T-helper 22 cell (primary cell): Measurements from ENCODE around the gene ZSCAN31.

ENCODE experiments used
- DNase-seq: peaks from one replicate; pipeline ENCODE4 v3.0.0-alpha.2; 2020; ENCODE audit warnings: low read depth

Gene ZSCAN31

DNA sequence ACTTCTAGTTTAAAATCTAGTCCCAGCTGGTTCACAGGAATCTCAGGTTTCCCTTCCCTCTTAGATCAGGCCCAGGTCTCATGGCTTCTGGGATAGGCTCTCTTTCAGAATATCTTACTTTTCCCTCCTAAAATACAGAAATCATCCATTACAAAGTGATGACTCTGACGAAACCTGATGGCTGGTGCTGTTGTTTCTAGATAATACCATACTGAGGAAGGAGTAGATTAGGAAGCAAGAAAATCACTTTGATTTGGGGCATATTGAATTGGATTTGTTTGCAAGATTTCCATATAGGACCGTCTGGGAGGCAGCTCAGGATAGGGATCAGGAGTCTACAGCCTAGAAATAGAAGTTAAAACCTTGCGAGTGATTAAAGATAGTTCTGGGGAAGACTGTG is 17.4 kb upstream of the ZSCAN31 start:
- DNase-seq, result no peak

DNA sequence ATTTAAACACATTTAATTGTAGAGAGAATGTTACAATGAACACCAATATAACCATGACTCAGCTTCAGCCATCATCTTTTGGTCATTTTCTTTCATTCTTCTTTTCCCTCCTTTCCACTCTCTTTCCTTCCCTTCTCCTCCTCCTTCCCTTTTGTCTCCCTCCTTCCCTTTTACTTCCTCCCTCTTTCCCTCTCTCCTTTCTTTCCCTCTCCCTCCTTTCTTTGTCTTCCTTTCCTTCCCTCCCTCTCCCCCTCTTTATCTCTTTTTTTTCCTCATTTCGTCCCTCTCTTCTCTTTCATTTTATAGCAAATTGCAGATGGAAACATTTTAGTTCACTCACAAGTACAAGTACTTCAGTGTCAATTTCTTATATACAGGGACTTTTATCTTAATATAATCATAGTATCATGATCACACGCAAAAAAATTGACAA is 15.6 kb upstream of the ZSCAN31 start:
- no peak for DNase-seq

DNA sequence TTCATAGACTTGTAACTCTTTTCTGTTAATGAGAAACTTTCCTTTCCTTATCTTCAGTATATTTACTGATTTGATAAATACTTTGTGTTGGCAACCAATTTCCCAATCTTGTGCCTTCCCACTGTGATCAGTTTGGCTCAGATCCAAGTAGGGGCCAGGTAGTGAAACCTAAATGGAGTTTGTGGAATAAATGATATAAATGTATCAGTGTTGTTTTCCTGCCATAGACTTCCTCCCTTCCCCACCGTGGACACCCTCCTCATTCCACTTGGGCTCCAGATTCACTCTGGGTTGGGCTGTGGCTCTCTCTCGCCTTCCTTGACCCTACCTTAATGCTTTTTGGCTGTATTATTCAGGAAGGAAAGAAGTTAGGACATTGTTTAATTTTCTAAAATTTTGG is 15.1 kb upstream of the ZSCAN31 start:
- DNase-seq, result no peak

DNA sequence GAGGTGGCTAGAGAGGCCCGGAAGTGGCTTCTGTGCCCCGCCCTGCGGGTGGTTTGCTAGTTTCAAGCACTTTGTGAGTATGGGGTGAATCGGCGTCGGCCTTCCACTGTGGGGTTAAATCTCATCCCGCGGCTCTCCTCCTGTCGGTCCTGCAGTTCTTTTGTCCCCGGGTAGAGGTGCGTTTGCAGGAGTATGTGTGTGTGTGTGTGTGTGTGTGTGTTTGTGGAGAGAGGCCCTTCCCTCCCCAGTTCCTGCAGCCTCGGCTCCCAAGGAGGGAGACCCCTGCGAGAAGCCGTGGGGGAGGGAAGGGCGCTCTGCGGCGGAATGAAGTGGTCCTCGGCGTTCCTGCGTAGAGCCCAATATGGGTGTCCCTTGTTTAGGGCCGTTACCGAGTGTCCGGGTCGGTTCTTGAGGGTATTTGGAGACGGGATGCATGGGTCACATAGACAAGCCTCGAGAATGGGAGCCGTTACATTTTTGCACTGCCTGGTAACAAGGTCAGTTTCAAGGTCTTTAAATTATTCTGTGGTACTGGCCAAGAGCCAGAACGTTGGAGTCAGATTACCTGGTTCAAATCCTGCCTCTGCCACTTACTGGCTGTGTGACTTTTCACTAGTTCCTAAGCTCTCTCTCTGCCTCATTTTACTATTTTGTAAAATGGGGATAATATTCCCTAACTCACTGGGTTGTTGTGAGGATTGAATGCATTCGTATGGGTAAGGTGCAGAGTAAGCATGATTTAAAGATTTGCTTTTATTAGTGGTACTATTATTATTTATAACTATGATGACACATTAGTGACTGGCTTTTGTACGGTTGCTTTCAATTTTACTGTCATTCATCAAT is 14.2 kb upstream of the ZSCAN31 start, which contains the start of gene ZKSCAN3:
Gene ZKSCAN3, plus strand, starts transcription at position 56 of the 846 bp plus-strand sequence. CDS start 9,640 bp downstream, outside the sequence.
- peak; percentile 60 for DNase-seq

DNA sequence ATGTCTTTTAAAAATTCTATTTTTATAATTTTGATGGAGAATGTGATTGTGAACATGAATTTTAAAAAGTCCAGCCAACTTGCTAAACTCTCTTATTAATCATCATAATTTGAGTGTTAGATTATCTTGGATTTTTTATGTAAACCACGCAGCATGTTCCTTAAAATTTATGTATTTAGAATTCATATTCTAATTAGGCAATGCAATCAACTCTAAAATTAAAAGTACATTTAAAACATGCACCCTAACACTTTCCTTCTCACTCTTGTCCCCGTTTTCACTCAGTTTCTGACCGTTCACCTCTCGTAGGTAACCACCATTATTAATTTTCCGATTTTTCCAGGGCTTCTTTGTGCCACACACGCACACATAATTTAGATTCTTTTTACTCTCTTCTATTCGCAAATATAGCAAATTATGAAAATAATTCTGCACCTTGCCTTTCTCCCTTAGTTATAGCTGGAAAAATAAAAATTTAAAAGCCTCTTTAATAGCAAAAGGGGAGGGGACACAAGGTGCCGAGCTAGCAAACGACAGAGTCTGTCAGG is 13.5 kb upstream of the ZSCAN31 start:
- DNase-seq, result no peak

DNA sequence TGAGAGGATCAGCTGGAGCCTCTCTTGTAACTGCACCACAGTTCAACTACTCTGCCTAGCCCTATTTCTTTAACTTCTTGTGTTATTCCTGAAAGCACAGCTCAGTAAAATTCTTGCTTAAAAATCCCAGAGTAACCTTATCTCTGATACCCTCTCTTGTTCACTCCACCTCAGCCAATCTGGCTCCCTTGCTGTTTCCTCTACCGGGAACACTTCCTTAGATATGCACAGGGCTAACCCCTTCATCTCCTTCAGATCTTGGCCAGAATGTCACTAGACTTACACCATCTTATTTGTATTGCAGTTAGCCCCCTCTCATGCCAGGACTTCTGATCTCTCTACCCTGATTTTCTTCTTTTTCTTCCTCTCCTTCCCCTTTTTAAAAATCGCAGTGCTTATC is 11.2 kb upstream of the ZSCAN31 start:
- DNase-seq, result no peak

DNA sequence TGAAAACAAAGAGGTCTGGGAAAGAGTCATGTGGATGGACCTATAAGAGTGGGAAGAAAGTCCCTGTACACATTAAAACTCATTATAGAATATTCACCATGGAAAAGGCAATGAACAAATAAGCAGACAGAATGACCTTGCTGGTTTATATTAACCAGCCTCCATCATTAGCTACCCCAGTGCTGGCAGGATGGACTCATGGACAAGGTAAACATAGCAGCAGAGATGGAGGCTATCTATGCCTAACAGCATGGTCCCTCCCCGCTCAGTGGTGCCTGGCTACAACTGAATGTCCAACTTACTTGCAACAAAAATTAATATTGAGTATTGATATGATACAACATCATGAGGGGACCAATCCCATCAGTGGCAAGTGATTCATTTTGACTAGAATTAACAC is 9.3 kb upstream of the ZSCAN31 start:
- no peak for DNase-seq

DNA sequence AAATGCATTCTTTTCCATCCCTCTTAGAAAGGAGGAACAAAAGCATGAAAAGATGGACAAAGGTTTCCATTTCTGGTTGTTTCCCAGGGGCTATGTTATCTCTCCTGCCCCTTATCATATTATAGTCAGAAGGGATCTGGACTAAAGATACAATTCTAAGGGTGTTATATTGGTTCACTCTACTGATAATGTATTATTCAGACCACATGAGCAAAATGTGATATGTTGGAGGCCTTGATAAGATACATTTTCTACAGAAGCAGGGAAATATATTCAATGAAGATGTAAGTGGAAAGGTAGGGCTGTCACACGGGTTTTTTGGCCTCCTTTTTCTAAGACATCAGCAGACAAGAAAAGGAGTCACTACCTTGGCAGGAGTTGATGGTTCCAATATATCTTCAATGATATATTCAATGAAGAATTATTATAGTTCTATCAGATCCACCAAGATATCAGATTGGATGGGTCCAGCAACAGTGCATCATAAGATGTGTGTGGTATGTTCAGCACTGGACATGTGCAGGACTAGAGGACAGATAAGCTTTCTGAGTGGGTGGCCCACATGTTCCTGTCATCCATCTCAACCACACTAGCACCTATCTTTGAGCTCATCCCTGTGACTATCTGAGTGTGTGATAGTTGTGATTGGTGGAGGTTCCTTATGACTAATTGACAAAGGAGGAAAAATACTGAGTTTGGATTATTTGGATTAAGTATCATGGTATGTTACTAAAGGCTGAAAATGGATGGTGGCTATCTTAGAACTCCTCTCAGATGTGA is 8.1 kb upstream of the ZSCAN31 start:
- DNase-seq, result no peak

DNA sequence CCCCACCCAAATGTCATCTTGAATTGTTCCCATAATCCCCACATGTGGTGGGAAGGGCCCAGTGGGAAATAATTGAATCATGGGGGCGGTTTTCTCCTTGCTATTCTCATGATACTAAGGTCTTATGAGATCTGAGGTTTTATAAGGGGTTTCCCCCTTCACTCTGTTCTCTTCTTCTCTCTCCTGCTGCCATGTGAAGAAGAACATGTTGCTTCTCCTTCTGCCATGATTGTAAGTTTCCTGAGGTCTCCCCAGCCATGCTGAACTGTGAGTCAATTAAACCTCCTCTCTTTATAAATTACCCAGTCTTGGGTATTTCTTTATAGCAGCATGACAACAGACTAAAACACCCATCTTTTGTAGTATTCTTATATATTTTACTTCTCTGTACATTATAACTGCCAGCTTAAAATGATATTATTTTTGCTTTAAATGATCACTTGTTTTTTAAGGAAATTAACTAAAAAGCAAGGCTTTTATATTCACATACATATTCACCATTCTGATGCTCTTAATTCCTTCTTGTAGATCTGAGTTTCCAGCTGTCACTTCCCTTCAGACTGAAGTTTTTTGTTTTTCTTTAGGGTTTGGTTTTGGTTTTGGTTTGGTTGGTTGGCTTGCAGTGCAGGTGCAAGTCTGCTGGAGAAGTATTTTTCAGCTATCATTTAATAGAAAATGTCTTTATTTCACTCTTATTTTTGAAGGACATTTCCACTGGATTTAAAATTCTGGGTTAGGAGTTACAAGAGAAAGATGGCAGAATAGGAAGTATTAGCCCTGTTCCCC is 4.6 kb upstream of the ZSCAN31 start:
- no peak for DNase-seq

DNA sequence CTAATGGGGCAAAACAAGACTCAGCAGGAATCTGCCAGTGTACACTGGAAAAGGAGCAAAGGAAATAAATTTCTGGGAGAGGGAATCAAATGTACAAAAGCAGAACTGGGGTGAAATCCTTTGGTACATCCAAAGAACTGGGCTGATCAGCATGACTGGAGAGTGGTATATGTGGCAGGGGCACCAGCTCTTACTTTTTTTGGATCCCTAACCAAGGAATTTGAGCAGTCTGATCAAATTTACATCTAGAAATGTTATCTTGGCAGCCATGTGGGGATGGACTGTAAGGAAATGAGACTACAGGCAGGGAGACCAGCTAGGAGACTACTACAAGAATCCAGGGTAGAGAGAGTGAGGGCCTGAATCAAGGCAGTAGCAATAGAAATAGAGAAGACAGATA is 1.2 kb upstream of the ZSCAN31 start:
- DNase-seq, result no peak

DNA sequence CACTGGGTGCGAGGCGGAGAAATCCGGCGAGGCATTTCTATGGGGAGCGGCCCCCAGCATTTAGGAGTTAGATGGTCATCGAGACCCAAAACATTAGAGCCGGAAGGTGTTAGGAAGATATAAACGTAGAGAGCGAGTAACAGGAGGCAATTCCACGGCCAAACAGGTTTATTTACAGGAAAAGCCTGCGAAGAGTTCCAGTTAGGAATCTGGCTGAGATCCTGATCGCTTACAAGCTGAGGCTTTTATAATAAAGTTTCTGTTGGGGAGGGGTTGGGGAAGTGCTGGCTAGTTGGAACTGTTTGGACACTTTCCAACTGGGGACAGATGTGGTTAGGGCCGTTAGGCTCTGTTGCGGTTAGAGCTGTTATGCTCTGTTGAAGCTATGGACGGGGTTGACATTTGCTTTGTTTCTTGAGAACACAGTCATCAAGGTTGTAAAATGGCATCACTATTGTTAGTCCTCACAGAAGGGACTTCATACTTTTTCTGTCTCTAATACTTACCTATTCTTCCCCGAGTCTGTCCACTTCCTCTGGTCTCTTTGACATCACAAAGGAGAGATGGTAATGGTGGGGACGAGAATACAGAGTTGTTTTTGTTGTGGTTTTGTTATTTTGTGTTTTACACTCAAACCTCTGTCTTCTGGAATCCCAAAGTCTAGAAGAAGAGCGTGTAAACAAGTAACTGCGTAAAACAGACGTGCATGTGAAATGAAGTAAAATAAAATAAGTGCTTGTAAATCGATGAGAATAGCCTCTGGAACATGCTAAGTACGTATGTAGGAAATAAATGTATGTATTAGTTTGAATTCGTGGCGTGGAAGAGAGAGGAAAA is 554 bp upstream of the ZSCAN31 start:
- DNase-seq, result no peak

DNA sequence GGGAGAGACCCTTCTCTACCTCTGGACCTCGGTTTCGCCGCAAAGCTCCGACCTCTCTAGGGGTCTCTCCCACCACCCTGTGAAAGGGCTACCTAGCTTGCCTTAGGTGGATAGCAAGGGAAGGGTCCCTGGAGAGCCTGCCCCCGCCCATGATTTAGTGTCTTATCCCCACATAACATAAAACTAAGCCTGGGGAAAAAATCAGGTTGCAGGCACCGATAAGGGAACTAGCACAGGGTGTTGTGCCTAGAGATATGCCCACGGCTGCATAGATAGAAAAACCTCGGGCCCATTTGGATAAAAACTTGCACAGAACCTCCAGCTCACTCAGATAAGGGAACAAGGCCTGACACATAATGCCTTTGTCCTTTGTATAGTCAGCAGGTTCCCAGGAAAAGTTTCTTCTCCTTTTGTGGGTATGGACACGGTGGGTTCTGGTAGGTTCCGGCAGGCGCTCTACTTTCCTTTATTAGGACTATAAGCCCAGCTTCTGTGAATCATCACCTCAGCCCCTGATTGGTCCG is 846 bp downstream of the ZSCAN31 start:
- DNase-seq, result no peak

DNA sequence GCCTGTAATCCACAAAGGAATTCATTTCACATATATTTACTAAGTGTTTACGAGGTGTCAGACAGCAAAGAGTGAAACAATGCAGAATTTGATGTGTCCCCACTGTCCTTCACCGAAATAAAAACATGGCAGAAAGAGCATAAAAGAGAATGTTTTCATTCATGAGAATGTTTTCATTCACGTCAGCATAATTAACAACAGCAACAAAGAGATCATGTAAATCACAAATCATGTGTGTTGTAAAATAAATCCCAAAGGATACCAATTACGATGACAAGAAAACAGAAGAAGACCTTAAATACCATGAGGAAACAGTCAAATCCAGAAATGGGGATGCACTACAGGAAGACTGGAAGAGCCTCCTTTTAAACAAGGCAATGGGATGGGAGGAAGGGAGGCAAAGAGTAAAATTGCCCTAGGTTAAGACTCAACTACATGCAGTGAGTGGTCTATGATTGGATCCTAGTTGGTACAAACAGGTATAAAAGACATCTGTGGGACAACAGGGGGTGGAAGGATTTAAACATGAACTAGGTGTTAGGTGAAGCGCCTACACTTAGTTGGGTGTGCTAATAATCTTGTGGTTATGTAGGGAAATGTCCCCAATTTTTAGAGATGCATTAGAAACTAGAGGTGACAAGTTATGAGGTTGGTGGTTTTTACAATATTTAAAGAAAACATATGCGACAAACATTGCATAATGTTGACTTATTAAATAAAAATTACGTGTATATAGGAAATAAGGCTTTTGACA is 1.5 kb downstream of the ZSCAN31 start:
- no peak for DNase-seq

DNA sequence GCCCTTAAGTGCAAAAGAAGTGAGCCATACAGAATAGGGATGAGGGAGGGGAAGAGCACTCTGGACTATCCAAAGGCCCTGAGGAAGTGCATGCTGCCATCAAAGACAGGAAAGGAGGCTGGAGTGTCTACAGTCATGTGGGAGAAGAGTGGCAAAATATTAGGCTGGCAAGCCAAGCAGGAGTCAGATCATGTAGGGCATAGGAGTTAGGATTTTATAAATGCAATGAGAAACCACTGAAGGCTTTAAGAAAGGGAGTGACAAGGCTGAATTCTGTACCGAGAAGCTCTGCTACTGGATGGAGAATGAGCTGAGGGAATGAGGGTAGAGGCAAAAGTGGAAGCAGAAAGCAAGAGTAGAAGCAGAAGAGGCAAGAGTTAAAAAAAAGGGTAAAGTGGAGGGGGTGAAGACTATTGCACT is 2.3 kb downstream of the ZSCAN31 start:
- no peak for DNase-seq

DNA sequence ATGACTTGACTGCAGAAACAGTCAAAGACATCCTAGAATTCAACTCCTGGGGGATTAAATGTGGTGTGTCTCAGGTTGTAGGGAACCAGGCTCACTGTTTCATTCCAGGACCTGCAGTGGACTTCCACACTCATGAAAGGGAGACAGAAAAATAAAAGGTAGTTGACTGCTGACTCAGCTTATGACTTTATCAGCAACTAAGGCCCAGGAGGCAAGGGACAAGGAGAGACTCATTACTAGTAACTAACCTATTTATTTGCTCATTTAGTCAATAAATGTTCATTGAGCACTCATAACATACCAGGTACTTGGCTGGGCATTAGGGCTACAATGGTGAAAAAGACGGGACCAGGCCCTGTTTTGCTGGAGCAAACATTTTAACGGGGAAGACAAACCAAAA is 2.9 kb downstream of the ZSCAN31 start:
- DNase-seq, result no peak

DNA sequence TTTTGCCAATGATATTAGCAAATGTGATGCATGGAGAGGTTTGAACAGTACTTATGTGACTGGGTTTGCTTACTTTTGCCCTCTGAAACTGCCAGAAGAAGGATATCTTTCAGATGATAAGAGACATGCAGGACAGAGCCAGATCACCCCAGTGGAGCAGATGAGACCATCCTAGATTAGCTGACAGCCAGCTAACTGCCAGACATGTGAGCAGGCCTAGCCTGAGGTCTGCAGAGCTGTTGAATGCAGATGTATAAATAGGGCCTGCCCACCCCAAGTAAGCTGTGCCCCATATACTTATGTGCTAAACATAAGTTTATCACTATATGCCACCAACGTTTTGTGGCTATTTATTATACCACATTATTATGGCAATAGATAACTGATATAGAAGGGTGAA is 5.9 kb downstream of the ZSCAN31 start:
- DNase-seq, result no peak

DNA sequence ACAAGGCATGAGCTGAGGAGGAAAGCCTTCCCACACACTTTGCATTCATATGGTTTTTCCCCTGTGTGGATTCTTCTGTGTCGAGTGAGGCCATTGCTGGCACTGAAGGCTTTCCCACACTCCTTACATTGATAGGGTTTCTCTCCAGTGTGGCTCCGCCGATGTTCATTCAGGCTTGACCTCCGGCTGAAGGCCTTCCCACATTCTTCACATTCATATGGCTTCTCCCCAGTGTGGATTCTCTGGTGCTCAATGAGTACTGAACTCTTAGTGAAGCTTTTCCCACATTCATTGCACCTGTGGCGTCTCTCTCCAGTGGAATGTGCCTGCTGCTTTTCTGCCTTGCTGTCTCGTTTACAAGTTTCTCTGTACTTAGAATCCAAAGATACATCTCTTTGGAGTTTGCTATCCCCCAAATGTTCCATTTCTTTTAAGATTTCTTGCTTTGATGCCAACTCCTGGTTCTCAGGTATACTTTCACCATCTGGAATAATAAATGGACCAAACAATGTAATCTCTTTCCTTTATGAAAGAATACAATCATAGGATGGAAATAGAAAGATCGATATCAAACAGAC is 9.5 kb downstream of the ZSCAN31 start:
- no peak for DNase-seq

DNA sequence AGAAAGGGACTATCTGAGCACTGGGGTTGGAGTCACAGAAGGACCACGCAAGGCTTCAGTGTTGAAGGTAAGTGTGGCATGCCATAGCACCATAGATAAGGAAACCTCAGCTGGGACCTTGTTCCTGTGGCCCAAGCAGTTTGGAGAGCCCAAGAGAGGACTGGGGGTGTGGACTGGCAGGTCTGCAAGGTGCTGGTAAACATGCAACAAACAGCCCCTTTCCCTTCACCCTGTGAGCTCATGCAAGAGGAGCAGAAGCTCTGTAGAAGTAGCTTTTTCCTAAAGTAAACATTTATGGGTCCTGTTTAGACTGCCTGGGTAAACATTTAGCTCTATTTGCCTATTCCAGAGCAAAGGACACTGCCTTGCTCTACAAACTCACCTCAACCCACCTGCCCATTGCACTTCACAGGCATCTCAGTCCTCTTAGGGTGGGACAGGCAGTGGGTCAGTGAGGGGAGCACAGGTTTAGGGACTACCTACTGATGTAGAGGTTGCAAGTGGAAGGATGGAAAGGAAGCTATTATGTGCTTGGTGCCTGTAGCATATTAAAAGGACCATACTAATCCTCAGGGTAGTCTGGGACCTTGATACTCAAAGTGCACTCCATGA is 12.0 kb downstream of the ZSCAN31 start:
- DNase-seq, result no peak

DNA sequence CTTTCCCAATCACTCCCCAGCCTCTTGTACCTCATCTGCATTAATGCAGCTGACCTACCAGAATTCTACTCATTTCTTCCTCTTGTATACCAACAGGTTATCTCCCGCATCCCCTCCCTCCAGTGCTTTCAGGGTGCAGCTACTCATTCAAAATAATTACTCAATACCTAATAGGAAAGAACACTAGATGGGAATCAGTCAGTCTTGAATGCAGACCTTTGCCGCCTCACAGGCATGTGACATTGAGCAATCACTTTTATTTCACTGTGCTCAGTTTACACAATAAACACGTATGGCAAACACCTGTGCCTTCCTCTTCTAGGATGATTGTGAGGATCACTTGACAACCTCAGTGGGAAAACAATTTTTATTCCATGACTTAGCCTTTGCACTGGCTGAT is 13.3 kb downstream of the ZSCAN31 start:
- no peak for DNase-seq
